Ishikawa (cell line): ENCODE data around the gene RNF6.

ENCODE experiments used
- CEBPB ChIP-seq: IDR thresholded peaks from 2 replicates; pipeline ENCODE4 v1.6.1; 2012
- CREB1 ChIP-seq: IDR thresholded peaks from 2 replicates; pipeline ENCODE4 v1.6.1; 2012; ENCODE audit warnings: low read depth
- EGR1 ChIP-seq: IDR thresholded peaks from 2 replicates; pipeline ENCODE4 v1.6.1; 2012
- EP300 ChIP-seq: IDR thresholded peaks from 2 replicates; pipeline ENCODE4 v1.6.1; 2012; ENCODE audit warnings: borderline replicate concordance
- FOXM1 ChIP-seq: IDR thresholded peaks from 2 replicates; pipeline ENCODE4 v1.6.1; 2012; ENCODE audit warnings: low read depth, borderline replicate concordance
- NFIC ChIP-seq: IDR thresholded peaks from 2 replicates; pipeline ENCODE4 v1.6.1; 2012
- RAD21 ChIP-seq: IDR thresholded peaks from 2 replicates; pipeline ENCODE4 v1.6.1; 2012; ENCODE audit warnings: low read depth
- TAF1 ChIP-seq: IDR thresholded peaks from 2 replicates; pipeline ENCODE4 v1.6.1; 2012; ENCODE audit warnings: low read depth, mild to moderate bottlenecking
- TCF12 ChIP-seq: IDR thresholded peaks from 2 replicates; pipeline ENCODE4 v1.6.1; 2012; ENCODE audit warnings: low read depth
- TEAD4 ChIP-seq: IDR thresholded peaks from 2 replicates; pipeline ENCODE4 v1.6.1; 2012
- YY1 ChIP-seq: IDR thresholded peaks from 2 replicates; pipeline ENCODE4 v1.6.1; 2012; ENCODE audit warnings: low read depth
- TF ChIP-seq, protein P1 (sequence below): IDR thresholded peaks from 2 replicates; pipeline ENCODE4 v1.6.1; 2012; ENCODE audit warnings: low read depth, mild to moderate bottlenecking
- TF ChIP-seq, protein P2 (sequence below): IDR thresholded peaks from 2 replicates; pipeline ENCODE4 v1.6.1; 2012

GRCh38 chr13:26213982-26214381 lies 8.1 kb downstream of the RNF6 start:
- TF ChIP-seq EP300 (no peak), TAF1 (no peak), RAD21 (no peak), CREB1 (no peak), TCF12 (no peak), TEAD4 (no peak), YY1 (no peak), CEBPB (no peak), EGR1 (no peak), FOXM1 (no peak), NFIC (no peak)
- TF ChIP-seq, protein P1, sequence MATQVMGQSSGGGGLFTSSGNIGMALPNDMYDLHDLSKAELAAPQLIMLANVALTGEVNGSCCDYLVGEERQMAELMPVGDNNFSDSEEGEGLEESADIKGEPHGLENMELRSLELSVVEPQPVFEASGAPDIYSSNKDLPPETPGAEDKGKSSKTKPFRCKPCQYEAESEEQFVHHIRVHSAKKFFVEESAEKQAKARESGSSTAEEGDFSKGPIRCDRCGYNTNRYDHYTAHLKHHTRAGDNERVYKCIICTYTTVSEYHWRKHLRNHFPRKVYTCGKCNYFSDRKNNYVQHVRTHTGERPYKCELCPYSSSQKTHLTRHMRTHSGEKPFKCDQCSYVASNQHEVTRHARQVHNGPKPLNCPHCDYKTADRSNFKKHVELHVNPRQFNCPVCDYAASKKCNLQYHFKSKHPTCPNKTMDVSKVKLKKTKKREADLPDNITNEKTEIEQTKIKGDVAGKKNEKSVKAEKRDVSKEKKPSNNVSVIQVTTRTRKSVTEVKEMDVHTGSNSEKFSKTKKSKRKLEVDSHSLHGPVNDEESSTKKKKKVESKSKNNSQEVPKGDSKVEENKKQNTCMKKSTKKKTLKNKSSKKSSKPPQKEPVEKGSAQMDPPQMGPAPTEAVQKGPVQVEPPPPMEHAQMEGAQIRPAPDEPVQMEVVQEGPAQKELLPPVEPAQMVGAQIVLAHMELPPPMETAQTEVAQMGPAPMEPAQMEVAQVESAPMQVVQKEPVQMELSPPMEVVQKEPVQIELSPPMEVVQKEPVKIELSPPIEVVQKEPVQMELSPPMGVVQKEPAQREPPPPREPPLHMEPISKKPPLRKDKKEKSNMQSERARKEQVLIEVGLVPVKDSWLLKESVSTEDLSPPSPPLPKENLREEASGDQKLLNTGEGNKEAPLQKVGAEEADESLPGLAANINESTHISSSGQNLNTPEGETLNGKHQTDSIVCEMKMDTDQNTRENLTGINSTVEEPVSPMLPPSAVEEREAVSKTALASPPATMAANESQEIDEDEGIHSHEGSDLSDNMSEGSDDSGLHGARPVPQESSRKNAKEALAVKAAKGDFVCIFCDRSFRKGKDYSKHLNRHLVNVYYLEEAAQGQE: no peak
- TF ChIP-seq, protein P2, sequence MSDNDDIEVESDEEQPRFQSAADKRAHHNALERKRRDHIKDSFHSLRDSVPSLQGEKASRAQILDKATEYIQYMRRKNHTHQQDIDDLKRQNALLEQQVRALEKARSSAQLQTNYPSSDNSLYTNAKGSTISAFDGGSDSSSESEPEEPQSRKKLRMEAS: no peak
